ENCODE data around the gene HIPK4.

DNA sequence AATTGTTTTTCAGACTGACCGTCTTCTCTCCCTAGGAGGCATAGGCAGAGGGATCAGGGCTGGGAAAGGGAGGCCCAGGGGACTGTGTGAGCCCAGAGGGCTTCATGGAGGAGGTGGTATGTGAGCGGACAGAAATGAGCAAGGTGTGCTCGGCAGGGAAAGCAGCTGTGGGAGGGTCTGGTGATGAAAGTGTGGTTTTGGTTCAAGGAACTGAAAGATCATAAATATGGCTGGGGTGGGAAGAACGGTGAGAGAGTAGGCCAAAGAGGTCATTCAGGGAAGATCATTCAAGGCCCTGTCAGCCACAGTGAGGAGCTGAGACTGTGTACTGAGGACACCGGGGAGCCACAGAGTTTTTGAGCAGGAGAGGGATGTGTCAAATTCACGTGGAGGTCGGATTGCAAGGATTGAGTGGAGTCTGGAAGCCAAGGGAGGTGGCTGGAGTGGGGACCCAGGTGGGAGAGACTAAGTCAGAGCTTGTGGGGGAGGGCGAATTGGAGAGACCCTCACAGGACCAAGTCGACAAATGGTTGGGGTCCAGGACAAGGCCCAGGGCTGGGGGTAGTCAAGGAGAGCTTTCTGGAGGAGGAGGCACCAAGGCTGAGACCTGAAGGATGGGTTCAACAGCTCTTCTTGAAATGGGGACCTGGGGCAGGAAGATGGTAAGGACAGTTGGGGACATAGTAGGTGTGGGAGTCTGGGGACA lies 33.9 kb downstream of the HIPK4 start:
- TF ChIP-seq, protein P1, sequence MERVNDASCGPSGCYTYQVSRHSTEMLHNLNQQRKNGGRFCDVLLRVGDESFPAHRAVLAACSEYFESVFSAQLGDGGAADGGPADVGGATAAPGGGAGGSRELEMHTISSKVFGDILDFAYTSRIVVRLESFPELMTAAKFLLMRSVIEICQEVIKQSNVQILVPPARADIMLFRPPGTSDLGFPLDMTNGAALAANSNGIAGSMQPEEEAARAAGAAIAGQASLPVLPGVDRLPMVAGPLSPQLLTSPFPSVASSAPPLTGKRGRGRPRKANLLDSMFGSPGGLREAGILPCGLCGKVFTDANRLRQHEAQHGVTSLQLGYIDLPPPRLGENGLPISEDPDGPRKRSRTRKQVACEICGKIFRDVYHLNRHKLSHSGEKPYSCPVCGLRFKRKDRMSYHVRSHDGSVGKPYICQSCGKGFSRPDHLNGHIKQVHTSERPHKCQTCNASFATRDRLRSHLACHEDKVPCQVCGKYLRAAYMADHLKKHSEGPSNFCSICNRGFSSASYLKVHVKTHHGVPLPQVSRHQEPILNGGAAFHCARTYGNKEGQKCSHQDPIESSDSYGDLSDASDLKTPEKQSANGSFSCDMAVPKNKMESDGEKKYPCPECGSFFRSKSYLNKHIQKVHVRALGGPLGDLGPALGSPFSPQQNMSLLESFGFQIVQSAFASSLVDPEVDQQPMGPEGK (CRISPR knock-in tag; IDR thresholded peaks at IDR 0.05; ENCODE audit: borderline replicate concordance) = no peak
- TF ChIP-seq SNAI2 (CRISPR knock-in tag; IDR thresholded peaks at IDR 0.05) (no peak), BACH2 (CRISPR knock-in tag; IDR thresholded peaks at IDR 0.05; ENCODE audit: borderline replicate concordance) (no peak), ZC3H10 (CRISPR knock-in tag; IDR thresholded peaks at IDR 0.05) (no peak)
- TF ChIP-seq, protein P2, sequence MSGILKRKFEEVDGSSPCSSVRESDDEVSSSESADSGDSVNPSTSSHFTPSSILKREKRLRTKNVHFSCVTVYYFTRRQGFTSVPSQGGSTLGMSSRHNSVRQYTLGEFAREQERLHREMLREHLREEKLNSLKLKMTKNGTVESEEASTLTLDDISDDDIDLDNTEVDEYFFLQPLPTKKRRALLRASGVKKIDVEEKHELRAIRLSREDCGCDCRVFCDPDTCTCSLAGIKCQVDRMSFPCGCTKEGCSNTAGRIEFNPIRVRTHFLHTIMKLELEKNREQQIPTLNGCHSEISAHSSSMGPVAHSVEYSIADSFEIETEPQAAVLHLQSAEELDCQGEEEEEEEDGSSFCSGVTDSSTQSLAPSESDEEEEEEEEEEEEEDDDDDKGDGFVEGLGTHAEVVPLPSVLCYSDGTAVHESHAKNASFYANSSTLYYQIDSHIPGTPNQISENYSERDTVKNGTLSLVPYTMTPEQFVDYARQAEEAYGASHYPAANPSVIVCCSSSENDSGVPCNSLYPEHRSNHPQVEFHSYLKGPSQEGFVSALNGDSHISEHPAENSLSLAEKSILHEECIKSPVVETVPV (CRISPR knock-in tag; IDR thresholded peaks at IDR 0.05) = no peak
